Peyer's patch (tissue), 4 donors: ENCODE measurements around the gene RAB40C.

Source experiments
- POLR2A ChIP-seq, 2 donors: fragments of 450-650 bp; IDR thresholded peaks; one replicate each; pipeline ENCODE4 v1.5.1; 2017; ENCODE audit warnings: antibody characterized with exemption in 2 of 2, mild to moderate bottlenecking in 2 of 2, moderate library complexity in 2 of 2
- TF ChIP-seq, protein P1 (sequence below), 6 experiments: fragments of 450-650 bp in 4 of 6; fragments of 200-600 bp in 2 of 6; sonication (generic) in 1 of 6; IDR thresholded peaks; one replicate each; pipeline ENCODE4 v1.5.1; 2017 to 2019; ENCODE audit warnings: antibody characterized with exemption in 6 of 6, mild to moderate bottlenecking in 3 of 6, moderate library complexity in 1 of 6

DNA sequence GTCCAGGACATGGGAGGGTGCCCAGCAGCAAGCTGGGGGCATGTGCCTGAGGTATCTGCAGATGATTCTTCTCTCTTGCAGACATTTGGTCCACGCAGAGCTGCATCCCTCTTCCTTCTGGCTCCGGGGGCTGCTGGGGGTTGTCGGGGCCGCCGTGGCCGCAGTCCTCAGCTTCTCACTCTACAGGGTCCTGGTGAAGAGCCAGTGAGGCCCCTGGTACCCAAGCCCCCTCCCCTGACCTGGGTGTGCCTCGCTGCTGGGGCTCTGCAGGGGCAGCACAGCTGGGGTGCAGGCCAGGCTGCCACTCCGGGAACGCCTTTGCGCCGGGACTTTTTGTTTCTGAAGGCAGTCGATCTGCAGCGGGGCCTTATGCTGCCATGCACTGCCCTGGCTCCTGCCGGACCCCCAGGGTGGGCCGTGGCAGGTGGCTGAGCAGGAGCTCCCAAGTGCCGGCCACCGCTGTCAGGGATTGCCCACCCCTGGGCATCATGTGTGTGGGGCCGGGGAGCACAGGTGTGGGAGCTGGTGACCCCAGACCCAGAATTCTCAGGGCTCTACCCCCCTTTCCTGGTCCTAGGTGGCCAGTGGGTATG is 83.6 kb downstream of the RAB40C start:
- TF ChIP-seq, protein P1, sequence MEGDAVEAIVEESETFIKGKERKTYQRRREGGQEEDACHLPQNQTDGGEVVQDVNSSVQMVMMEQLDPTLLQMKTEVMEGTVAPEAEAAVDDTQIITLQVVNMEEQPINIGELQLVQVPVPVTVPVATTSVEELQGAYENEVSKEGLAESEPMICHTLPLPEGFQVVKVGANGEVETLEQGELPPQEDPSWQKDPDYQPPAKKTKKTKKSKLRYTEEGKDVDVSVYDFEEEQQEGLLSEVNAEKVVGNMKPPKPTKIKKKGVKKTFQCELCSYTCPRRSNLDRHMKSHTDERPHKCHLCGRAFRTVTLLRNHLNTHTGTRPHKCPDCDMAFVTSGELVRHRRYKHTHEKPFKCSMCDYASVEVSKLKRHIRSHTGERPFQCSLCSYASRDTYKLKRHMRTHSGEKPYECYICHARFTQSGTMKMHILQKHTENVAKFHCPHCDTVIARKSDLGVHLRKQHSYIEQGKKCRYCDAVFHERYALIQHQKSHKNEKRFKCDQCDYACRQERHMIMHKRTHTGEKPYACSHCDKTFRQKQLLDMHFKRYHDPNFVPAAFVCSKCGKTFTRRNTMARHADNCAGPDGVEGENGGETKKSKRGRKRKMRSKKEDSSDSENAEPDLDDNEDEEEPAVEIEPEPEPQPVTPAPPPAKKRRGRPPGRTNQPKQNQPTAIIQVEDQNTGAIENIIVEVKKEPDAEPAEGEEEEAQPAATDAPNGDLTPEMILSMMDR (IDR thresholded peaks at IDR 0.05): no peak
- no peak for TF ChIP-seq POLR2A (IDR thresholded peaks at IDR 0.05)
